Measurements from ENCODE around the gene SLC39A5.
"Not testable (repeated sequence)": the region's sequence is repeated elsewhere in the genome, so short reads cannot be mapped to it uniquely, and the experiment has no call there.

SLC39A5 gene

GRCh38 chr12:56252649-56253048 is 22.8 kb downstream of the SLC39A5 start:
- DNase-seq: no peak

- DNase-seq: no peak
Observed at GRCh38 chr12:56253091-56253490, 23.2 kb downstream of the SLC39A5 start.

- no peak for DNase-seq
Observed at GRCh38 chr12:56255671-56256070, 25.8 kb downstream of the SLC39A5 start.

- no peak for DNase-seq
Observed at GRCh38 chr12:56256326-56256960, 26.6 kb downstream of the SLC39A5 start.

GRCh38 chr12:56257071-56257470 is 27.2 kb downstream of the SLC39A5 start:
- DNase-seq: no peak

- DNase-seq: no peak
Observed at GRCh38 chr12:56257491-56258067, 27.7 kb downstream of the SLC39A5 start.

- DNase-seq: peak; percentile 62
Observed at GRCh38 chr12:56258068-56258819, 28.4 kb downstream of the SLC39A5 start, which contains the start of gene ANKRD52. Gene ANKRD52 (minus strand): TSS chr12:56258384. CDS start chr12:56258269, 115 bp downstream.

- DNase-seq: peak; percentile 5
Observed at GRCh38 chr12:56258820-56259183, 29.0 kb downstream of the SLC39A5 start.

GRCh38 chr12:56260380-56260779 is 30.5 kb downstream of the SLC39A5 start:
- no peak for DNase-seq

GRCh38 chr12:56260921-56261320 is 31.1 kb downstream of the SLC39A5 start:
- DNase-seq: no peak

- no peak for DNase-seq
Observed at GRCh38 chr12:56261503-56262232, 31.8 kb downstream of the SLC39A5 start.

- not testable (repeated sequence) for DNase-seq
Observed at GRCh38 chr12:56262955-56263354, 33.1 kb downstream of the SLC39A5 start.

GRCh38 chr12:56266068-56266692 is 36.3 kb downstream of the SLC39A5 start:
- not testable (repeated sequence) for DNase-seq

- DNase-seq: peak; percentile 86
Observed at GRCh38 chr12:56266693-56267442, 37.0 kb downstream of the SLC39A5 start, which contains the start of gene COQ10A. Gene COQ10A (plus strand): TSS chr12:56266942. CDS start chr12:56267119, 177 bp downstream.

- no peak for DNase-seq
Observed at GRCh38 chr12:56267443-56268071, 37.7 kb downstream of the SLC39A5 start.

- peak; percentile 10 for DNase-seq
Observed at GRCh38 chr12:56271031-56271430, 41.2 kb downstream of the SLC39A5 start.

- DNase-seq: not testable (repeated sequence)
Observed at GRCh38 chr12:56272468-56272867, 42.6 kb downstream of the SLC39A5 start.

GRCh38 chr12:56274299-56274698 is 44.4 kb downstream of the SLC39A5 start:
- no peak for DNase-seq

- no peak for DNase-seq
Observed at GRCh38 chr12:56278905-56279304, 49.1 kb downstream of the SLC39A5 start.

- no peak for DNase-seq
Observed at GRCh38 chr12:56280849-56281248, 51.0 kb downstream of the SLC39A5 start.

- no peak for DNase-seq
Observed at GRCh38 chr12:56282030-56282429, 52.2 kb downstream of the SLC39A5 start.

Measured in CD4-positive, alpha-beta T cell treated with Interleukin-4 for 4 hours (primary cell).